HG02588 (cell line): Measurements from ENCODE around the gene CRIP2.

Source experiments
- ATAC-seq: cut with Tn5 transposase; IDR thresholded peaks from one replicate; pipeline ENCODE4 v1.9.1; 2021; ENCODE audit warnings: mild to moderate bottlenecking, moderate library complexity; ENCODE audit not compliant: unreplicated experiment

CRIP2 gene

DNA sequence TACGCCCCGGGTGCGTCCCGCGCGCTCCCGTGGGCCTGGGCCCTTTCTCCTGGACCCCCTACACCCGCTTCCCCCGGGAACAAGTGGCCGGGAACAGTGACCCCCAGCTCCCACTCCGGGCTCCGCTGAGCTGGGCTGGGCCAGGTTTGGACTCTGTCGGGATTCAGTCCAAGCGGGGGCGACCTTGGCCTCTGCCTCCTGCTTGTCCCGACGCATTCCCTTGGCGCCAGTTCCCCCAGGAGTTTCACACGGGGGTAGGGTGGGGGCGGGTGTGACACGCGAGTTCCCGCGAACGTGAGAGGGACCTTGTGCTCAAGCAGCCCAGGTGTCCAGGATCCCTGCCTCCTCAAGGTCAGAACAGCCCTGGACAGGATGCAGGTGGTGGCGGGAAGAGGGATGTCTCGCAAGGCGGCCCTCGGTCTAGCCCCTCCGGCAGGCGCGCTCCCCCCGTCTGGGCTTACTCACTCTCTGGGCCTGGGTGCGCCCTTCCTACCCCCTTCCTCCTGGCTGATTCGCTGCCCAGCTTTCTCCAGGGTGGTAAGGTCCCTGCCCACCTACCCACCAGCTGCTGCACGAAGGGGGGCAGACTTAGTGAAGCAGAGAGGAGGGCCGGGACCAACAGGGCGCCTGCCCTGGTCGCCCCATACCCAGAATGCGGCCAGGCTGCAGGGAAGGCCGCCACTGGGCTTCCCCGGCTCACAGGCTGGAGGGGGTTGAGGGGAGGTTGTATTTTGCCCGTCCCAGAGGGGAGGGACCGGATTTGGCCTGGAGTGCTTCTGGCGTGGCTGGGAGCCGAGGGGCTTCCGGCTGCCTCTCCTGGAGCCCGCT is 862 bp downstream of the CRIP2 start:
- no peak for ATAC-seq

DNA sequence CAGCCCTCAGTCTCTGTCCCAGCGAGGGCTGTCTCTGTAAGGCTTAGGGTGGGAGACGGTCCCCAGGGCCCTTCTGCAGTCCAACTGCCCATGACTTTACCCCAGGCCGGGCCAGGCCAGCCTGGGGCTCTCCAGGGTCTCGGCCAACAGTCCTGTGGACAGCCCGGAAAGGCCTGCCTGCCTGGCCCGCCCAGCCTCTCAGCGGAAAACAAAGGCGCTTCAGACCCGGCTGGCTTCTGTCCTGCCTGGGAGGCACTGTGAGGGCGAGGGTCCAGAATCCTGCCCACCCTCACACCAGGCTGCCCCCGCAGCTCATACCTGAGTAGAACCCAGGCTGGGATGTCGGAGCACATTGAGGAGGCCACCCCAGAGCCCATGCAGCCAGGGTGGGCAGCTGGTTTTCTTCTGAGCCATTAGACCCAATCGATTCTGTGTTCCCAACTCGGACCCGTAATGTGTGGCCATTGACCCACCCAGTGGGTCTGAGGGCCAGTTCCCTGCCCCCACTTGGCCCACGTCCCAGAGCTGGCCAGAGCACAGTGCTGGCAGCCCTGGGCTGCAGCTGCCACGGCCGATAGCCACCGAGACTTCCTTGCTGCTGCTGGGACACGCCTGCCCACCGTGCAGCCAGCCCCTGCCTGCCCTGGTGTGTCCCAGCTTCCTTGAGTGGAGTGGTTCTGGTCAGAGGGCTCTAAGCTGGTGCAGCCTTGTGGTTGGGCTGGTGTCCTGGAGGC is 1.6 kb downstream of the CRIP2 start:
- no peak for ATAC-seq

DNA sequence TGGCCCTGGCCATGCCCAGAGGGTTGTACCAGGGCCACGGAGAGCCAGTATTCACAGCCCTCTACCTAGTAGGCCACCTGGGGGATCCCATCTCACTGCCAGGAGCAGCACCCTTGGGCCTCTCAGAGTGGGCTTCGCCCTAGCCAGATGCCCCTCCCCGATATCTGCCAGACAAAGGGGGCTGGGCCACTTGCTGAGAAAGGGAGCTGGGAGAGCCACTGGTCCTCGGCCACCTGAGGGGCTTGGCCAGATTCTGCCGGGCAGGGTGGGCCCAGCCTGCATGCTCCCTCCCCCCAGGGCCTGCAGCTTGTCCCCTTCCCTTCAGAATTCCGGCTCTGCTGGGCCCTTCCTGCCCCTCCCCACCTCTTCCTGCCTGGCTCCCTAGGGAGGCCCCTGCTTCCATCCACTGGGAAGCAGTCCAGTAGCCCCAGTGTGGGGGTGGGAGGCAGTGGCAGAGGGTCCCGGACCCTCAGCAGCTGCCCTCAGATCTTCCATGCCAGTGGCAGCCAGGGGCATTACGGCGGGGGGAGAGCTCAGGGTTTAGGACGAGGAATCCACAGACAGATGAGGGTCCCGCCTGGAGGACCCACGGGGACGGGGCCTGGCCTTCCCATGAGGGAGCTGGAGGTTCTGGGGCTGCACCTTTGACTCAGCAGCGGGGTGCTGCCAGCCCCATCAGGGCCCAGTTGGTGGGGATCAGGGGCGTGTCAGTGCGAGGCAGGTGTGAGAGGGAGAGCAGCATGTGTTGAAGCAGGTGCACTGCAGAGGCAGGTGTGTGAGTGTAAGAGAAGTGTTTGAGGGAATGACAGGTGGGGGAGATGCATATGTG is 2.4 kb downstream of the CRIP2 start:
- ATAC-seq, result no peak

DNA sequence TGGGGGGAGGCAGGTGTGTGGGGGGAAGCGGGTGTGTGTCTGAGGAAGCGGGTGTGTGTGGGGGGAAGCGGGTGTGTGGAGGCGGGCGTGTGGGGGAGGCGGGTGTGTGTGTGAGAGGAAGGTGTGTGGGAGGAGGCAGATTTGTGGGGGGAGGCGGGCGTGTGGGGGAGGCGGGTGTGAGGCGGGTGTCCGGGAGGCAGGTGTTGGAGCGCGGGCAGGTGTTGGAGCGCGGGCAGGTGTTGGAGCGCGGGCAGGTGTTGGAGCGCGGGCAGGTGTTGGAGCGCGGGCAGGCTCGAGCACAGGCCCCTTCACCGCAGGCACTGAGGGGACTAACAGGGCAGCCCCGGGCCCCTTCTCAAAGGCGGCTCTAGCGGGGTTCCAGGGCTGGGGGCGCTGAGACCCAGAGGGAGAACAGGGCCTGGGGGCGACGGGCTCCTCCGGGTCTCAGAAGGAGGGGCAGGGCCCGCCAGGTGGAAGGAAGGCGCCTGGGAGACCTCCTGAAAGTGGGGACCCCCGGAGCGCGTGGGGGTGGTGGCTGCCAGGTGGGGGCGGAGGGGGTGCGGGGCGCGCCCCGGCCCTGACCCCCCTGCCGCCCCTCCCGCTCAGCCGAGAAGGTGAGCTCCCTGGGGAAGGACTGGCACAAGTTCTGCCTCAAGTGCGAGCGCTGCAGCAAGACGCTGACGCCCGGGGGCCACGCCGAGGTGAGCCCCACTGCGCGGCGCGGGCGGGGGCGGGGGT is 3.2 kb downstream of the CRIP2 start:
- no peak for ATAC-seq

DNA sequence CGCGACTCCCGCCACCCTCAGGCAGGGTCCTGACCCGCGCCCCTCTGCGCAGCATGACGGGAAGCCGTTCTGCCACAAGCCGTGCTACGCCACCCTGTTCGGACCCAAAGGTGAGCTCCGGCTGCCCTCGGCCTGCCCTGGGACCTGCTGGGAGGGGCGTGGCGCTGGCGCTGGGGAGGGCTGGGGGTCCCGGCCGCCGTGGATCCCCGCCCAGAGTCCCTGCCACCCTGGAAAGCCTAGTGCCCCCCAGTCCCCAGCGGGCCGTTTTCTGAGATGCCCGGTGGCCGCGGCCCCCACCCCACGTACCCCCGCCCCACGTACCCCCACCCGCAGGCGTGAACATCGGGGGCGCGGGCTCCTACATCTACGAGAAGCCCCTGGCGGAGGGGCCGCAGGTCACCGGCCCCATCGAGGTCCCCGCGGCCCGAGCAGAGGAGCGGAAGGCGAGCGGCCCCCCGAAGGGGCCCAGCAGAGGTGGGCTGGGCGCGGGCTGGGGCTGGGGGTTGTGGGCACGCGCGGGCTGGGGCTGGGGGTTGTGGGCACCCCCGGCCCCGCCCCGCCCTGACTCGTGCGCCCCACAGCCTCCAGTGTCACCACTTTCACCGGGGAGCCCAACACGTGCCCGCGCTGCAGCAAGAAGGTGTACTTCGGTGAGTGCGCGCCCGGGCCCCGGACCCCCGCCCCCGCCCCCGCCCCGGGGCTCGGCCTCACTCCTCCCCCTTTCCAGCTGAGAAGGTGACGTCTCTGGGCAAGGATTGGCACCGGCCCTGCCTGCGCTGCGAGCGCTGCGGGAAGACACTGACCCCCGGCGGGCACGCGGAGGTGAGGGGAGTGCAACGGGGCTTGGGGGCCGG is 4.0 kb downstream of the CRIP2 start:
- no peak for ATAC-seq

DNA sequence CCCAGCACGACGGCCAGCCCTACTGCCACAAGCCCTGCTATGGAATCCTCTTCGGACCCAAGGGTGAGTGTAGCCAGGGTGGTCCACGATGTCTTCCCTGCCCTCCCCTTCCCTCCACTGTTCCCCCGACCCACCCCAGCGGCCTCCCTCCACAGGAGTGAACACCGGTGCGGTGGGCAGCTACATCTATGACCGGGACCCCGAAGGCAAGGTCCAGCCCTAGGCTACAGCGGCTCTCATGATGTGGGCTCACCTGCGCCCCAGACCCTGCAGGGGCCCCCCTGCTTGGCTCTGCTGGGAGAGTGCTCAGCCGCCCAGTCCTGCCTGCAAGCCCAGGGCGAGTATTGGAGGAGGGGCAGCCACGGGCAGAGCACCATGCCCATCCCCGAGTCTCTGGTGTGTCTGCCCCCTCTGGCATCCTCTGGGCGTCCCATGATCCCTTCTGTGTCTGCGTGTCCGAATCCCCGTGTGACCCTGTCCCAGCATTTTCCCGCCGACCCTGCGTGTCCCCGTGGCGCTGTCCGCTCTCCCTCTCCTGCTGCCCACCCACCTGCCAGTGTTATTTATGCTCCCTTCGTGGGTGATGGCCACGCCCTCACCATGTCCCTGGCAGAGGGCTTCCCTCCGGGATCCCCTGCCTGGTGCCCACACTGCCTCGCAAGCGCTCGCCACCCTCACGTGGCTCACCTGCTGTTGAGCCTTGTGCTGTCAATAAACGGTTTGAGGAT is 5.0 kb downstream of the CRIP2 start:
- ATAC-seq, result no peak

DNA sequence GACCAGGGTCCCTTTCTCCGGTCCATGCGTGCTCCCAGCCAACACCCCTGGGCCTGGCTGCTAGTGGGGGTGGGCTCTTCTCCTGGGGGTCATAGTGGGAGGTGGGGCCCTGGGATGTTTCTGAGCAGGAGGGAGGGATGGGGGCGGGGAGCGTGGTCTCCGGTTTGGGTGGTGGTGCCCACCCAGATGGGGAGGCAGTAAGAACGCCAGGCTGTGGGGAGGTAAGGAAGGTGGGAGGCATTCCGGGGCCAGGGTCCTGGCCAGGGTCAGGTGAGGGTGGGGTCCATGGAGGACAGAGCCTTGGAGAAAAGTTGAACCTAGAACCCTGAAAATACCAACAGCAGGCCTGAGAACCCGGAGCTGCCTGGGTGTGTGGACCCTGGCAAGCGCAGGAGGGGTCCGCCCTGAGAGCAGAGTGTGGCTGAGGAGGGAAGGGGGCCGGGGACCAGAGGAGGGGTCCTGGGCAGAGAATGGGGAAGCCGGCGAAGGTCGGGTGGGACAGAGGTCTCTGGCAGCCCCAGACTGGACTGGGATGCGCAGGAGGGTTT is 5.7 kb downstream of the CRIP2 start:
- ATAC-seq, result no peak

DNA sequence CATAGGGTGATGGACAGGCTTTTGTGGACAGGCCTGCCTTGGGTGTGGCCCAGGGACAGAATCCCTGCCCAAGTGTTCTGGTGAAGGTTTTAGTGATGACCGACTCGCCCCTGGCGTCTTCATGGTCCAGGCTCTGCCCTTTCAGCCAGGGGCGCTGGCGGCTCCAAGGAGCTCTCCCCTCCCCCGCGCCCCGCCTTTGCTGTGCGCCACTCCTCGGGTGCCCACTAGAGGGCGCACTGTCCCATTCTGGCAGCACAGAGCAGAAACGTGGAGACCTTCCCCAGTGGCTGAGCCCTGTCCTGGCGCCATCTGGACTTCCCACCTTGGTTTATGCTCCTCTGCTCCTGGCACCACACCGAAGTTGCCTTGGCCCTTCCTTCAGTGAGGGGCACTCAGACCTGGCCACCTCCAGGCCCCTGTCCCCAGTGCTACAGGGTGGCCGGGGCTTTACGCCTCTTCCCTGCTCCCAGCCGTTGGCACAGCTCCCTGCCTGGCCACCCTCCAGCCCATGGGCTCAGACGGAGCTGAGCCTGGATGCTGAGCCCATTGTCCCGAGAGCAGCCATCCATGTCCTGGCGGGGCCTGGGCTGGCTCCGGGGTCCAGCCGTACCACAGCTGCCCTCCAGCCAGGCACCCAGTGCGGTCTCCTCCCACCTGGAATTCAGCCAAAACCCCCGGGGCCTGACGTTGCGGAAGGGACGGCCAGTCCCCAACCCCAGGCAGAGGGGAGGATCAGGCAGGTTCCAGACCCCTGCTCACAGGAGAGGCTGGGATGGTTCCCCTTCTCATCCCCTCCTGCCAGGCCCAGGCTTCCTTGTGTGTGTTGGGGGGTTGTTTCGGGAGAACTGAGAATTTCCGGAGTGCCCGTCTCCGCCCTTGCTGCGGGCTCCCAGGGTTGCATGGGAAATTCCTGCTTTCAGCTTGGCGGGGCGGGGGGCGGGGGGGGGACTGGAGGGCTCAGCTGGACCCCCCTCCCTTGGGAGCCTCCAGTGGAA is 6.5 kb downstream of the CRIP2 start:
- ATAC-seq, result peak; percentile 48

DNA sequence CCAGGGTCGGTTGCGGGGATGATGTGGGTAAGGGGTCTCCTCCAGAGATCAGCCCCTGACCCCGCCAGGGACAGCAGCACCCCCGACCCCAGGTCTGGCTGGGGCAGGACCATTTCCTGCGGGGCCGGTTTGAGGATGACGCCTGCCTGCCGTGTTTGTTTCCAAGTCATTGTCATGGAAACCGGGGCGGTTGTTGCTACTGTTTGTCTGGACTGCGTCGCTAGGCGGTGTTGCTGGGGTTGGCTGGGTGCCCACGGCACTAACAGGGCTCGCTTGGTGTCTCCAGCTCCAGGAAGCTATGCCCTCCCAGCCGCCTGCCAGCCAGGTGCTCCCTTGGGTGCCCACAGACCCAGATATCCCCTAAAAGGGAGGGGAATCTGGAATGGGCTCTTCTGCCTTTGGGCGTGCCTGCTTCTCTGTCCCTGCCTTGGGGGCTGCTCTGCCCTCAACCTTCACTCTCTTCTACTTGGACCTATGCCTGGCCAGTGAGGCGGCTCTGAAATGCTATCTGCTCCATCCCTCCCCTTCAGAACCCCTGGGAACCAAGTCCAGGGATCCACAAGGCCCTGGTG is 7.4 kb downstream of the CRIP2 start:
- ATAC-seq, result peak; percentile 32

DNA sequence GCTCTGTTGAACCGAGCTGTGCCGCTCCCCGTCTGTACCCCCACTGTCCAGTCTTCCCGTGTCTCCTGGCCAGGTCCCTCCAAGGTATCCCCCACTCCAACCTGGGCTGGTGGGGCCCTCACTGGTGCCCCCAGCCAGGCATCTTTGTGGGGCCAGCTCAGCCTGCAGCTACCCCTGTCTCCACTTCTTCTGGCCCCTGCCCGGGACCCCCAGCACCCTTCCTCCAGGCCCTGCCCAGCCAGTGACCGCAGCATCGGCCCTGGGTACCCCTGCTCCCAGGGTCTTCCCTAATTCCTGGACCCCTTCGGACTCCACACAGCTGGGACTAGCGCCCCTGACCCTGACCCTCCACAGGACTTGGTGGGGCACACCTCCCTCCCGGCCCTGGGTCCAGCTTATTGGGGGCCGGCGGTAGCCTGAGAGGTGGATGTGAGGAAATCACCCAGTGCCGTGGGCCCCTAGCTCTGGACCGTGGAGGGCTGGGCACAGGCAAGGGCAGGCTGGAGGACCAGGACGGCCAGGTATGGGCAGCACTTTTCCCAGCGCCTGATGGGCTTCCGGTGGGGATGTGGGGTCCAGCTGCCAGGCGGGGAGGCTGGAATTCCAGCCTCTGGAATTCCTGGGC is 8.0 kb downstream of the CRIP2 start:
- no peak for ATAC-seq

DNA sequence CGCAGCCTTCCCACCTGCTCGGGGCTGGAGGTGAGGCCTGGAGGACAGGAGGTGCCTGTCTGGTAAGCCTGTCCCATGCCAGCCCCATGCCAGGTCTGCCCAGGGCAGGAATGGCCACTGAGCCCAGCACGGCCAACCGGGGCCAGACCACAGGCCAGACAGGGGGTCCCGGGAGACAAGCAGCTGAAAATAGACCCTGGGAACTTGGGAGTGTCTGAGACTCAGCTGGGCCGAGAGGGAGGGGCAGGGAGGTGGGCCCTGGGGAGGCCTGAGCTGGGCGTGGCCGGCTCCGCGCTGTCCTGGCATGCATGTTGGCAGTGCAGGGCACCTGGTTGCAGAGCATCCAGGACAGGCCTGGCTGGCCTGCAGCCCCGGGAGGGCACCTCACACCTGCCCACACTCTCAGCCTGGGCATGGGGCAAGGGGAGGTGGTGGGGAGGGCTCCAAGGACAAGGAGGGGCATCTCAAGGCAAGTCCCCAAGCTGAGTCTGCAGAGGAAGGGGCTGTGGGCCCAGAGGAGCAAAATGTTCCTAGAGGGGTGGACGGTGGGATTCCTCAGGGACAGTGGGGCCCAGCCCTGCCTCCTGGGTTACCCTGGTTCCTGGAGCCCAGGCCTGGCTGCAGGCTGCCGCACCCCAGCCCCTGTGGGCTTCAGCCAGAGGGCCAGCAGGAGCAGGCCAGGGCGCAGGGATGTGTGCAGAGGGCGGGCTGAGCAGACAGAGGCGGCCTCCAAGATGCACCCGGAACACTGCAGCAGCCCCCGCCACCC is 8.9 kb downstream of the CRIP2 start:
- no peak for ATAC-seq

DNA sequence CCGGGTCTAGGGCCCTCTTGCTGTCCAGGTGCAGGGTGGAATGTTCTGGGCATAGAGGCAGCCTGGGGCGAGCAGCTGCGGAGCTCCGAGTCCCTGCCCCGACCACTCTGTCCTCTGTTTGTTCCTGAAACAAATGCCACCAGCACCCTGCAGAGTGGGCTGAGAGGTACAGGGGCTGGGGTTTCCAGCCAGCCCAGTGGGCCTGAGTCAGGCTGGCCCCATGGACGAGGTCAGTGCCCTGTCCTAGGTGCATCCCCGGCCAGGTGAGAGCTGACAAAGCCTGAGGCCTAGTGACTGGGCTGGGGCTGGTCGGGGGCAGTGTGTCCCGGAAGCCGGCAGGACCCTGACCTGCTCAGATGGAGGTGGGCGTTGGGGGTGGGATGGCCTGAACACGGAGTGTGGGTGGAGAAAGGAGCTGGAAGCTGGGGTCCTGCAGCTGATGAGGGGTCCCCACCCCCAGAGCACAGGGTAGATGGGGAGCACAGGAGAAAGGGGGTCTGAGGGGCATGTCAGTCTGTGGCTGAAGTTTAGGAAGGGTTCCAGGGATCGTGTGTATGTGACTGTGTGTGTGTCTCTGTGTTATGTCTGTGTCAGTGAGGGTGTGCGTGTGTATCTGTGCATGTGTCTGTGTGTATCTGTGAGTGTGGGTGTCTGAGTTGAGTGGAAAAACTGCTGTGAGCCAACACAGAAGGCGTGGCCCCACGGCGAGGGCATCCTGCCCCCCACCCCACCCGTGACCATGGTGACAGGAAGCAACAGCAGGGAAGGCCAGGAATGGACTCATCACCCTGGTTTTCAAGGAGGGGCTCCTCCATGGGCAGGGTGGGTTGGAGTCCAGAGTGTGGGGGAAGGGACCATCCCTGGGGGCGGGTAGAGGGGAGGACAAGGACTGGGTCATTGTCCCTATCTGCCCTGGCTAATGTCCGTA is 9.7 kb downstream of the CRIP2 start:
- ATAC-seq, result no peak

DNA sequence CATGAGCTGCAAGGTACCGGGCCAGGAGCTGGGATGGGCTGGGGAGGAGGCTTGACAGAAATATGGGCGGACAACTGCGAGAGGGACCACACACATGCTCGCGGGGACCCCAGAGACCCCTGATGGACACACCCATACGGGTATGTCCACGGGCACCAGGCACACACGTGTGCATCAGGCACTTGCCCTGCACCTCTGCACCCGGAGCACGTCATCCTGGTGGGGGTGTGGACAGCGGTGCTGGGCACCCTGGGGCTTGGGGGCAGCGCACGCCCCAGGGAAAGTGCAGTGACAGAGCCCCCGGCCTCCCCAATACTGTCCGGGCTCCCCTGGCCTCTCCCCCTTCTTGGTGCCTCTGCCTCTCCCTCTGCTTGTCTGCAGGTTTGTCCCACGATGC is 10.4 kb downstream of the CRIP2 start:
- ATAC-seq, result no peak

DNA sequence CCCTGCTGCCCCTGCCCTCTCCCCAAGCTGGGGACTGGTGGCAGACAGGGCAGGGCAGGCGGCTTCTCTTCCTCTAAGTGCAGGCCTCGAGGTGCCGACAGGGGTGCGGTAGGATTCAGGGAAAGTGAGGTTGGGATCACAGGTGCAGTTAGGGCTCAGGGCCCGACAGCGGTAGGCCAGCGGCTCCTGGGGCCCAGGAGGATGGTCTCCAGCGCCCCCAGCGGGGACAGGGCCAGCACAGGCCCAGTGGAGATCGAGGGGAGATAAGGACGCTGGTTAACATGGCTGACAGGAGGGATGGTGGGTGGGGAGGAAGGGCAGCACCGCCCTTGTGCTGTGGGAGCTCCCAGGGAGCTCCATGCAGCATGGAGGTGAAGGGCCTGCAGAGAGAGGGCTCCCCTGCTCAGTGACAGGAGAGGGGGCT is 11.1 kb downstream of the CRIP2 start:
- no peak for ATAC-seq
